Stimulated activated CD8-positive, alpha-beta memory T cell treated with anti-CD3 and anti-CD28 coated beads, Interleukin-7, amount 100 ng/mL, for 48 hours (primary cell): ENCODE data around the gene CSTF1.

Source experiments
- DNase-seq, 2 donors: peaks; one replicate each; pipeline ENCODE4 v3.0.0-alpha.2; 2020; ENCODE audit warnings: low read depth in 1 of 2; ENCODE audit errors: extremely low read depth in 1 of 2

The CSTF1 gene

DNA sequence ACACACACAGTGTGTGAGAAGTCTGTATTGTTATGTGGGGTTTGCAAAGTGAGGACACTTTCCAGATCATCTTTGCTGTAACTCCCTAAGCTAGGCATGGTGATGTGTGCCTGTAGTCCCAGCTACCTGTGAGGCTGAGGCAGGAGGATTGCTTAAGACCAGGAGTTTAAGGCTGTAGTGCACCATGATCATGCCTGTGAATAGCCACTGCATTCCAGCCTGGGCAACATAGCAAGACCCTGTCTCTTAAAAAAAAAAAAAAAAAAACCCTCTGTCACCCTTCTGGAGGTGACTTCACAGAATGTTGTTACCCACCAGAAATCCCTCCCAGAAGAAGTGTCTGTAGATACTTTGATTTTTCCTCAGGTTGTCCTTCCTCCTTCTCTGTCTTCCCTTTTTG is 34.5 kb downstream of the CSTF1 start:
- no peak for DNase-seq

DNA sequence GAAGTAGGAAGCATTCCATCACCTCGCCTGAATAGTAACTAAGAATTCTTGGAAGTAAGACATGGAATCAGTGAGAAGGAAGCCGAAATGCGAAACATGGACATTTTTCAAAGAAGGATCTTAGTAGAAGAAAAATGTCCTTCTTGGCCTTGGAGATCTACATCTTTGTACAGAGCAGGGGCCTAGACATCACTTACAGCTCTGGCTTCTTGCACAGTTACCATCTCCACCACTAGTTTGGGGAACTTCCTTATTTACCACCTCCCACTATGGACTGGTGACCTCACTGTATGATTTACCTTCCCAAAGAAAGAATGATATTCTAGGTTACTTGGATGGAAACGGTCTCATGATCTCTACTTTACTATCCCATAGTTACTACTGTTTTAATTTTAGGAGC is 35.4 kb downstream of the CSTF1 start:
- no peak for DNase-seq

DNA sequence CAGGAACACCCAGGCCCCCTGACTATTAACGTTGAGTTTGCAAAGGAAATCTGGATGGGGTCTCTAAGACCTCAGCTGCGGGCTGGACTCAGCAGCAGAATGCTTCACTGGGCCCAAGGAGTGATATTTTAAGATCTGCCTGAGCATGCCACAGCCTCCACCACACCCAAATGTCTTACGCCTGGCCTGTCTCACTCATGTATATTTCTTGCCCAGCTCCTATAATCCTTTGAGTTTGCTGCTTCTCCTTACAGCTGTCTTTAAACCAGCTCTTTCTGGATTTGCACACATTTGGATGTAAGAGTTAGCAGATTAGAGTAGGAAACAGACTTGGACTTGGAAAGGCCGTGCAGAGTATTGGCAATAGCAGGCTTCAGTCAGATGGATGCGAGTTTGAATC is 36.0 kb downstream of the CSTF1 start:
- no peak for DNase-seq

DNA sequence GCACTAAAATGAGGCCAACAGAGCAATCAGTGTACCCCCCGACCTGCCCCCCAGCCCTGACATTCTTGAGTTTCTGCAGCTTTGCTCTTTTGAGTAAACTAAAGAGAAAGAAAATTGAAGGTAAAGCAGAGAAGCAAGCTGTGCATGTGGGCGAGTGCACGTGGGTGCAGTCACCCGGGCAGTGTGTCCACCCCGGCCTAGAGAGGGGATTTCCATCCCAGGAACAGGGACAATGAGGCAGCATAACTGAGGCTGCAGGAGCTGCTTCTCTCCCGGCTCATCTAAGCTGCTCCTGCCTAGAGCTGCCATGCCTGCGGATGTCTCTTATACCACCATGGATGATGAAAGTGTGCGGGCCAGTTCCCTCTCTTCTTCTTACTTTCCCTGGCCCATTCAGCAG is 36.4 kb downstream of the CSTF1 start:
- no peak for DNase-seq

DNA sequence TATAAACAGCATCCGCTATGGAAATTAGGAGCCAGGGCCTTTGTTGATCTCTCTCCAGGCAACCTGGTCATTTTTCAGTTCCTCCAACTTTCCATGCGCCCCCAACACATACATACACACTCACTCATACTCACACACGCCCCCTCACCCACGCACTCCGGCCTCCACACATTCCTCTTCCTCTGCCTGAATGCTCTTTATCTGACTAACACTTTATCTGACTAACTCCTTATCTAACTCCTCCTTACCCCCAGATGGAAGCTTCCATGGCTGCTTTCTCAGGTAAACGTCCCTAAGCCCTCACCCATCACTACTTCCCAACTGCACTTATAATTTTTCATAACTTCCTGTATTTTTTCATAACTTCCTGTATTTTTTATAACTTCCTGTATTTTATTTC is 37.1 kb downstream of the CSTF1 start:
- DNase-seq, result no peak

DNA sequence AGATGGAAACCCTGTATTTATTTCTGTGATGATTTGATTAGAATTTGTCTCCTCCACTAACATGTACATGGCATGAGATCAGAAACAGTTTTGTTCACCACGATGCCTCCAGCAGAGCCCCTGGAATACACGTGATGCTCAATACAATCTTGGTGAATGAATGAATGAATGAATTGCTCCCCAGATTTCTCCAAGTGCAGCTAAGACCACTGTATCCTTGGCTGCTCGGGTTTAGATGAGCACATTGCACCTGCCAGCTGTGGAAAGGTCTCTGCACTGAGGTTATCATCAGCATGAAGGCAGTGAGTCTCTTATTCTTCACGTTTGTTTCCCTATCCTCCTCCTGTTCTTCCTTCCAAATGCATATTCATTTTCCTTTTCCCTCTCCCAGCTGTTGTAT is 37.5 kb downstream of the CSTF1 start:
- no peak for DNase-seq

DNA sequence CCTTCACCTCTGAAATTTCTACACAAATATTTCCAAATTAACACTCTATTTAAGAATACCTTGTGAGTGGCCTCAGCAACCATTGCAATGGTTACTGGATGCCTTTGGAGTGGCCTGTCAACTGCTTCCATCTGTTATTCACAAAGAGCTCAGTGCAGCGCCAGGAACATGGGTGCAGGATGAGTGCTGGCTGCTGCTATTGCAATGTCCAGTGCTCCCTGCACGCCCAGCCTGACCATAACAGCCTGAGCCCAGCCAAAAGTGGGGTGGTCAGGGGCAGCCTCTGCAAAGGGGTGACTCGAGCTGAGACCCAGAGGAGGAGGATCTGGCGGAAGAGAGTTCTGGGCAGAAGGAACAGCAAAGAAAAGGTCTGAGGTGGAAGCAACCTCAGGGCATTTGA is 38.0 kb downstream of the CSTF1 start:
- DNase-seq, result no peak

DNA sequence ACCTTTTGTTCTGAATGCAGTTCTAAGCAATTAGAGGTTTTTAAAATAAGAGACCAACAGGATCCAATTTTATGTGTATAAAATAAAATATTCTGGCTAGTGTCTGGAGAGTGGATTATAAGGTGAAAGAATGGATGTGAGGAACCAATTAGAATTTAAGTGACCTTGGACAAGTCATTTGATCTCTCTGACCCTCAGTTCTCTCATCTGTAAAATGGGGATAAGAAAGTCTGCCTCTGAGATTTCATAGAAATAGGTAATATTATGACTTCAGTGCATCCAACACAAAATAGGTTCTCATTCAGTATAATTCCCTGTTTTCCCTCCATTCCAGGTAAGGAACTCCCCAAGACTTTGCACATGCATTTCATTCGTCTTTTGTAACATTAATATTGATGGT is 38.5 kb downstream of the CSTF1 start:
- DNase-seq, result no peak

DNA sequence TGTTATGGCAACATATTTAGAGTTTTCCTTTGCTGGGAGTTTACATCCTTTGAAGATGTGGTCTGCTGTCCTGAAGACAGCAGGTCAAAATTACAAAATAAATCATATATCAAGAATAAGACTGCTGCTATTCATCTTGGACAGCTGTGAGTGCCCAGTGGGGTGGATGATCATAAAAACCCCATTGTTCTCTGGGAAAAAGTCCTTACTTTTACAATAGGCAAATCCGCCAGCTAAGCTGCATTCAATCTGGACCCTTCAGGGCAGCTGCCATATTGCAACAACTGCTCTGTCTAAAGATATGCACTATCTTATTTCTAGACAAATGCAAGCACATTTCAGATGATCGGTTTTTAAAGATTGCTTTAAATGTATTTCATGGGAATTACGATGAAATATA is 39.0 kb downstream of the CSTF1 start:
- no peak for DNase-seq

DNA sequence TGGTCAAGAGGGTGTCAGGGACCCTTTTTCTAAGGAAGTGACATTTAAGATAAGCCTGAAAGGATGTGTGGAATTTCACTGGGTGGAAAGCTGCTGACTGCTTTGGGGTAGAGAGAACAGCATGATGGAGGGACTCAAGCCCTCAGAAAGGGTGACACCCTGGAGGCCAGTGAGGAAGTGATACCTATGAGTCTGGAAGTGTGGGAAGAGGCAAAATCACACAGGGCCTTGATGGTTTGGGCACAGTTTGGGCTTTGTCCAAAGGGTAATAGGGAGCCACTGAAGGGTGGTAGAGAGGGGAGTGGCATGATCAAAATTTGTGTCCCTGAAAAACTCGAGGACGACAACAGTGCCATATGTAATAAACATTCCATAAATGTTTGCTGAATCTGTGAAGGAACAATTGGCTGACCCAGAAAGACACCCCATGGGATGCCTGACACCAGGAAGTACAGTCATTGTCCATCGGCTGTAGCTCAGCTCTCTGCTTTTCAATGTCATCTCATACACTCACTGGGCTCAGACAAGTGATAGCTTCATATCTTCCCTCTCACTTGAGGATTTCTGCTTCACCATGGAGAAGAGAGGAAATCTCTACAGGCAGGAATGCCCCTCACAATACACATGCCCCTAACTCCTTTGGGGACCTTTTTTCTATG is 40.9 kb downstream of the CSTF1 start:
- DNase-seq, result no peak

DNA sequence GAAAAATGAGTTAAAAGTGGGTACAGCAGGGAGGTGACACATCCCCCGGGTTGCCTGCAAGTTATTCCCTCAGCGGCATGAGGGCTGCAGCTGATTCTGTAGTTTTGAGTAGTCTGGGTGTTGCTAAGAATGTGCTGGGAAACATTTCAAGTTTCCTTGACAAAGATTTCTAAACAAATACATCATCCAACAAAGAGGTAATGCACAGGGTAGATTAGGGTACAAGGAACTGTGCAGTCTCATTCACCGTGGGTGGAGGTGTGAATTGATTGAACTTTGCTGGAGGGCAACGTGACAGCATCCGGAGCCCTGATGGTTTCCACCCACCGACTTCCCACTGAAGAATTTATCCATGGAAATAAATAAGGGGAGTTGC is 41.4 kb downstream of the CSTF1 start:
- DNase-seq, result no peak

DNA sequence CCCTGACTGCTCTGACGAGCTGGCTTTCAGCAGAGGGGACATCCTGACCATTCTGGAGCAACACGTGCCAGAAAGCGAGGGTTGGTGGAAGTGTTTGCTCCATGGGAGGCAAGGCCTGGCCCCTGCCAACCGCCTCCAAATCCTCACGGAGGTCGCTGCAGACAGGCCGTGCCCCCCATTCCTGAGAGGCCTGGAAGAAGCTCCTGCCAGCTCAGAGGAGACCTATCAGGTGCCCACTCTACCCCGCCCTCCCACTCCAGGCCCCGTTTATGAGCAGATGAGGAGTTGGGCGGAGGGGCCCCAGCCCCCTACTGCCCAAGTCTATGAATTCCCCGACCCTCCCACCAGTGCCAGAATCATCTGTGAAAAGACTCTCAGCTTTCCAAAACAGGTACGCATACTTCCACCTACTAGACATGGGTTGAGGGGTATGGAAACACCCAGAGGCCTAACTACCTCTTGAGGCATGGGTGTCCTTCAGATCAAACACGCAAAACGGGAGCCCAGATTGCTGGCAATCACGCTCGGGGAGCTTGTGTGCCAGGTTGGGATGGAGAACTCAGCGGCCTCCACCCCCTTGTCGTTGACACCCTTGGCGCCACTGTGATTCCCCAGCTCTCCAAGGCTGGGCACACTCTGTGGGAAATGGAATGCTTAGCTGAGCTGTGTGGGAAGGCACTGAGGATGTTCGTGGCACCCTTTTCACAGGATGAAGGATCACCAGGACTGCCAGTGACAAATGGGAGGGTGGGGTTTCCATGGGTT is 44.9 kb downstream of the CSTF1 start:
- no peak for DNase-seq

DNA sequence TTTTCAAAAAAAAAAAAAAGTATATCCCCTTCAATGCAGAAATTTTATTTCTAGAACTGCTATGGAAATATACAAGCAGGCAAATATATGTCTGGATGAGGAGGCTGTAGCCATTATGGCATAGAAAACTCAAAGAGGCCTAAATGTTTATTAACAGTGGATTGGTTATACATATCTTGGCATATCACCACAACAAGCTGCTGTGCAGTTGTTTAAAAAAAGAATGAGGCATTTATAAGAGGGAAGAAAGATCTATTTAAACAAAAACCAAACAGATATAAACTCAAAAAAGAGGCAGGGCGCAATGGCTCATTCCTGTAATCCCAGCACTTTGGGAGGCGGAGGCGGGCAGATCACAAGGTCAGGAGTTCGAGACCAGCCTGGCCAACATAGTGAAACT is 45.8 kb downstream of the CSTF1 start:
- no peak for DNase-seq

DNA sequence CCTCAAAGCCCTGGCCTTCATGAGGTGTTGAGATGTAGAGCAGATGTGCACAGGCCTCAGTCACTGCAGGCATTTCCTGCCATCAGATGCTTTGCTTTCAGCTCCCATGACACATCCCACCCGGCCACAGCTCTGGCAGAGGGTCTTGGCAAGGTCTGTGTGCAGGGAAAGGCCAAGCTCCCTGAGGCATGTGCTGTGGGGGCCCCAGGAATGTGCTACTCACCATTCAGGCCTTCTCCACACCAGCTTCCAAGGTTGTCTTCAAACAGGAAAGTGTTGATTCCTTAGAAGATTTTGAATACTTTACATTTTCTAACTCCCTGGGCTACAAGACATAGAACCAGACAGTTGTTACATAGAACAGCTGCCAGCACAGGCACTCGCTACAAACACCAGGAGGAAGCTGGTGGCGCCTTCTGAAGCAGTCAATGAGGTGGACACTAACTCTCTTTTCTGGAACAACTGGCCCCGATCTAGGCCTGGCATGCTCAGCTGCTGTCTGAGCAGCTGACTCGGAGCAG is 47.4 kb downstream of the CSTF1 start:
- no peak for DNase-seq

DNA sequence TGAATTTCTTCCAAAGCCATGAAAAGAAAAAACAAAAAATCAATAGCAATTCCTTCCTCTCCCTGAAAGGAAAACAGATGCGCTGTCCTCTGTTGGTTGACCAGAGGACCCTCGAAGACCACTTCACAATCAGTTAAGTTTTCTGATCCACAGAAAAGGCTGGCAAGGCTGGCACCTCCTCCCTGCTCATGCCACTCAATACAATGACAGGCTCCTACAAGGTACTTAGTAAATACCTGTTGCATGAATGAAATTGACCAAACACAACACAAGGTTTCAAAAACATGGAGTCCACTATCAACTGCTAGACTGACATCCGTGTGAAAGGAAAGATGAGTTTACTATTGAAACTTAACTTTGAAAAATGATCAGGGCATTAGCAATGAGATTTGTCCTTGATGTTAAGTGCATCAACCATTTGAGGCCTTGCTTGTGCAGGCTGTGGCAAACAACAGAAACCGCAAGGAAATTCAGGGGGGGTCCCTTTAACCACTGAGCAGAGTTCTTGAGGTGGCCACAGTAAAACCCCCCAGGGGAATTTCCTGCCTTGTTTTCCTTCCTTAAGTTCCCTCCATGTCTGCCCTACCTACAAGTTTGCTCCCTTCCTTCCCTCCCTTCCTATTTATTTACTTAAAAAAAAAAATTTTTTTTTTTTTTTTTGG is 48.0 kb downstream of the CSTF1 start:
- DNase-seq, result peak; percentile 35 to 67

DNA sequence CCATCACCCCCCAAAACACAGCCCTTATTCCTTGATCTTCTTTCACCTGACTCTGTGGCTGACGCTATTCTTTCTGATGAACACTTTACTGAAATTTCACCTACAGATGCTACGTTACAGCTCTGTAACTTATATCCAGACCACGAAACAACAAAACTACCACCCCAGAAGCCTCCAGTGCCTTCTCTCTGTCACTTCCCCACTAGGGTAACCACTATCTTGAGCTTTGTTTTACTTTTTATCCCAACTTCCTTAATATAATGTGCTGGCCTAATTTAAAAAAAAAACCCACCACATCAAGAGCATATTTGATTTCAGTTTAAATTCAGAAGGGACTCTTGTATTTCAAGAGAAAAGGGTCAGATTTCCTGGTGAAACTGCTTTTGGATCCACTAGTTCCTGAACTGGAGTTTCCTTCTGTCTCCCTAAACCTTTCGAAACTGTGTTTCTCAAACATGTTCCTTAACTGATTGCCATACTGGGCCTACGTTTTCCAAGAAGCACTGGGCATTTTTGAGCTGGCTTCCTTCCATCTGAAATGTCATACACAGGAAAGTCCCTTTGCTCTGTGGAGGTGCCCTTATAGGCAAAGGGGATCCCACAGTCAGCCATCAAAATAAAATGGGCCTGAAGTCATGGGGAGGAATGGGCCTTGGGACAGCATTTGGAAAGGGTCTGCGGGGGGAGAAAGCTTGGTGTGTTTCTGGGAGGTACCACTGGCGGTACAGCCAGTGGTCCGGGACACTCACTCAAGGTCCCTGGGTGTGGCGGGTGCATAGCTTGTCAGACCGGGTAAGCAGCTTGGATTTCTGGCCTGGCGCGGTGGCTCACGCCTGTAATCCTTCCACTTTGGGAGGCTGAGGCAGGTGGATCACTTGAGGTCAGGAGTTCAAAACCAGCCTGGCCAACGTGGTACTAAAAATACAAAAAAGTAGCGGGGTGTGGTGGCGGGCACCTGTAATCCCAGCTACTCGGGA is 50.2 kb downstream of the CSTF1 start:
- DNase-seq, result no peak

DNA sequence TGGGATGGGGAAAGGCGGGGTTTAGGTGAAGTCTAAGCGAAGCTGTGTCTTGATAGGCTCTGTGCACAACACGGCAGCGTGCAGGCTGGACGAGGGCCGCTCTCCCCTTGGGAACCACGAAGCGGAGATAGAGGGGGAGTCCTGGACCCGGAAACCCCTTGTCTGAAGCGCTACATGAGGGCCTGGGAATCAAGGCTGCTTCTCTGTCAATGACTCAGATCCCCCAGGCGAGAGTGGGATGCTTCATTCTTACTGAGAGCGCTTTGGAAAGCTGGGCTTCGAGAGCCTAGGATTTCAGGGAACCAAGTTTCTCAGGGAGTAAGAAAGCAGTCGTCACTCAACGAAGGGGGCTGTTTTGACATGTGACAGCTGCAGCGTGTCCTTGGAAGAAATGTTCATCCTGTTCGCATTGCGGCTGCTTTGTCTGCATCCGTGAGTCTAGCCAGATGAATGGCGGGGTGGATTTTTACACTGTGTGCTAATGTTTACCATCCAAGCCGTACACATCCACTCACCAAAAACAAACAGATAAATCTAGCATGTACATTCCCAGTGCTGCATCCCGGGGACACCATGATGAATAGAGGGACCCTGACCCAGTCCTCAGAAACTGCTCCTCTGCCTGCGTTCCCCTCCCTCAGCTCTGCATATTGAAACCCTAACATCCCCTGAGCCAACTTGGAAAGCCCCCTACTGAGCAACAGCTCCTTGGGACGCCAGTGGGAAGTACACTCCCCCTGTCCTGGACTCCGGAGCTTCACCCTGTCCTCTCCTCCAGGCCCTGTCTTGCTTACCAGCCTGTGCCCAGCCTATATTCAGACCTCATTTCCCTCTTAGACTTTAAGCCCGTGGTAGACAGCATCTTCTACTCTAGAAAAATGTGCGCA is 51.5 kb downstream of the CSTF1 start:
- no peak for DNase-seq

DNA sequence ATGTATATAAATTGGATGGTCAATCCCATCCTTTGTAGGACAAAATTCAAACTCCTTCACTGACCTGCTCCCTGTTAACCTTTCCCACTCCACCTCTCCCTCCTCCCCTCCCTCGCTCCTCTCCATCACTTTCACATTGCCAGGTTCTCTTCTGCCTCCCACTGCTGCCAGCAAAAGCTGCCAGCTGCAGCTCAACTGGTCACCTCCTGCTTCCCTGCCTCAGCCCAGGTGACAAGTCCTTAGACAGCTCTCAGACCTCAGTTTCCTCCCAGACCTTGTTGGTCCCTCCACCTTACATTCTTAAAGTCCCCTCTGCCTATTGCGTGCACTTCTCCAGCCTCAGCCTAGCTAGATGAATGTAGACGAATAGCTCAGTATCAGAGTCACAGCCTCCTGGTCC is 52.7 kb downstream of the CSTF1 start:
- no peak for DNase-seq

DNA sequence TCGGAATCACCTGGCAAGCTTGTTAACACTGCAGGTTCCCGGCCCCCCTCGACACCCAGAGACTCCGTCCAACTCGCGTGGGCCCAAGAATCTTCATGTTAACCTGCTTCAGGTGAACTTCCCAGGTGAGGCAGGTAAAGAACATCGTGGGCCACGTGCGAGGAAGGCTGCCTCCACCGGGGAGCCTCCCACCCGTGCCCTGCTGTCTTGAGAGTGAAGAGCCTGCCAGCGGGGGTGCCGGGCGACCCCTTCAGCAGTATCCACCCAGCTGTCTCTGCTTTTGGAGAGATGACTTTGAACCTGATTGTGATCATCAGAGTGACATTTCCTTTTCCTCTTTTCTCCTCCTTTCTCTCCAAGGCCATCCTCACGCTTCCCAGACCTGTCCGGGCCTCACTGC is 53.1 kb downstream of the CSTF1 start:
- no peak for DNase-seq

DNA sequence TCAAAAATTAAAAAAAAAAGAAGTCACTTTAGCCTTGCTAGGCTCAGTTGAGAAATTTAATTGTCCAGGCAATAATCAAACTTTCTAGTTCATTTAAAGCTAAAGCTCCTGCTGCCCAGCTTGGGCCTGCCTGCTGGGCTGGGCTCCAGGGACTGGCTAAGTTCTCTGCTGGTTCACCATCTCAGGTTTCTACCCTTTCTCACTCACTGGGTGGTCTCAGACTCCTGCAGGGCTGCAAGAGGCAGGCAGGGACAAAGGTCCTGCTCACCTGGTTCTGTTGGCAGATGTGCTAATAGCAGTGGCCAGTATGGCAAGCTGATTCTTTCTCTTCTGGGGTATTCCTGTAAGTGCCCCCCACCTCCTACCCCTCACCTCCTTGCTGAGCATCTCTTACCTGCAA is 54.8 kb downstream of the CSTF1 start:
- no peak for DNase-seq
